HG02759 (cell line): Measurements from ENCODE around the gene DNAJC1.
"Not testable (repeated sequence)": the region's sequence is repeated elsewhere in the genome, so short reads cannot be mapped to it uniquely, and the experiment has no call there.

Experiments
- ATAC-seq: cut with Tn5 transposase; IDR thresholded peaks from one replicate; pipeline ENCODE4 v1.9.1; 2021; ENCODE audit warnings: mild to moderate bottlenecking, moderate library complexity; ENCODE audit not compliant: unreplicated experiment

The DNAJC1 gene

DNA sequence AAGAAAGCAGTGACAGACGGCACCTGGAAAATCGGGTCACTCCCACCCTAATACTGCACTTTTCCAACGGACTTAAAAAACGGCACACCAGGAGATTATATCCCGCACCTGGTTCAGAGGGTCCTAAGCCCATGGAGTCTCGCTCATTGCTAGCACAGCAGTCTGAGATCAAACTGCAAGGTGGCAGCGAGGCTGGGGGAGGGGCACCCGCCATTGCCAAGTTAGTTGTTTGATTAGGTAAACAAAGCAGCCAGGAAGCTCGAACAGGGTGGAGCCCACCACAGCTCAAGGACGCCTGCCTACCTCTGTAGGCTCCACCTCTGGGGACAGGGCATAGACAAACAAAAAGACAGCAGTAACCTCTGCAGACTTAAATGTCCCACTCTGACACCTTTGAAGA lies 169.0 kb downstream of the DNAJC1 start:
- not testable (repeated sequence) for ATAC-seq

- no peak for ATAC-seq
Observed at GRCh38 chr10:21832821-21833130, 170.8 kb downstream of the DNAJC1 start.

DNA sequence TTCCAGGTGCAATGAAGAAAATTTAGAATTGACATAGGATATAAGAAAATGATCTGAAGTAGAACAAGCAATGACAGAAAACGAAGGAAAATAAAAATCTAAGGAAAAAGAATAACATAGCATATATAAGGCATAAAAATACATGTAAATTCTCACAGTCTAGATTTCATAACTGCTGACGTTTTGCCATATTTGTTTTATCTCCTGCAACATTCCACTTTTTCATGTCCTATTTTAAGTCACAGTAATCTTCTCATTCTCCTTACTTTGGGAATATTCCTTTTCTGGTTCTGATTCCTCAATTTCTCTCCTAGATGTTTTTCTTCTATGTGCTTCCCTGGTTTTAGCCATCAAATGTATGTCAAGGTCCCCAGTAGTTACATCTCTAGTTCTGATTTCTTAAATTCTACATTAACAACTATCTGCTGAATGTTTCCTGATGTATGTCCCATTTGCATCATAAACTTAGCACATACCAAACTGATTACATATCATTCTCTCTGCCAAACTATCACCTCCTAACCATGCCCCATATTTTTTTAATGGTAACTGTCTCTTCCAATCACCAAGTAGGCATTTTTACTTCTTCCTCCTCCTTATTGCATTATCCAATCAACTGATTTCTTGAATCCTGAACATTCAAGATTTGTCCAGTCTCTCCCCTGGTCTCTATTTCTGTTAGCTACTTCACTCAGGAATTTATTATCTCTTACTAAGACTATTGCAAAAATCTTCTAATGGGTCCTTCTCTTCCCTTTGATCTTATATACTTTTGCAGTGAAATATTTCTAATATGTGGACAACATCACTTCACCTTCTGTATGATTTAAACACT lies 171.3 kb downstream of the DNAJC1 start:
- no peak for ATAC-seq

DNA sequence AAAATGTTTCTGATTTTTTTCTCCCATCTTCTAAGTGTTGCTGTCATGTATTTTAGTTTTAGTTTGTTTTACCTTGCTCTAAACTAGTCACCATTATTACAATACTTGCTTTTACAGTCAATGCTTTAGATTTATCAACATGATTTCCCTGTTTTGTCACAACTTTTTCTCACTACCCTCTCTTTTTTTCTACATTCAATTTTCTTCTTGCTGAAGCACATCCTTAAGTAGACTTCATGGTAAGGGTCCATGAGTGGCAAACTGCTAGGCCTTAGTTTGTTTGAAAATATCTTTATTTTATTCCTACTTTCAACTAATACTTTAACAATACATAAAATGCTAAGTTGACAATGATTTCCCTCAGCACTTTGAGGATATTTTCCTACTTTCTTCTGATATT lies 173.5 kb downstream of the DNAJC1 start:
- ATAC-seq: no peak

GRCh38 chr10:21827308-21827707 lies 176.2 kb downstream of the DNAJC1 start:
- ATAC-seq: no peak

- no peak for ATAC-seq
Observed at GRCh38 chr10:21826725-21827124, 176.8 kb downstream of the DNAJC1 start.

DNA sequence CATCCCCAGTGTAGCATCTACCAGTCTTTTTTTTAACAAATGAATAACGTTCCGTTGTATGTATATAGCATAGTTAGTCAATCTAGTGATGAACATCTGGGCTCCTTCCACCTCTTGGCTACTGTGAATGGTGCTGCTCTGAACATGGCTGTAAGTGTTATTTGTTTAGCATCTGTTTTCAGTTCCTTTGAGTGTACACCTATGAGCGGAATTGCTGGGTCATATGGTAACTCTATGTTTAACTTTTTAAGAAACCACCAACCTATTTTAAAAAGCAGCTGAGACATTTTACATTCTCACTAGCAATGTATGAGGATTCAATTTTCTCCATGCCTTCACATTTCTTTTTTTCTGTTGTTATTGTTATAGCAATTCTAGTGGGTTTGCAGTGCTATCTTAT lies 178.2 kb downstream of the DNAJC1 start:
- ATAC-seq: no peak

DNA sequence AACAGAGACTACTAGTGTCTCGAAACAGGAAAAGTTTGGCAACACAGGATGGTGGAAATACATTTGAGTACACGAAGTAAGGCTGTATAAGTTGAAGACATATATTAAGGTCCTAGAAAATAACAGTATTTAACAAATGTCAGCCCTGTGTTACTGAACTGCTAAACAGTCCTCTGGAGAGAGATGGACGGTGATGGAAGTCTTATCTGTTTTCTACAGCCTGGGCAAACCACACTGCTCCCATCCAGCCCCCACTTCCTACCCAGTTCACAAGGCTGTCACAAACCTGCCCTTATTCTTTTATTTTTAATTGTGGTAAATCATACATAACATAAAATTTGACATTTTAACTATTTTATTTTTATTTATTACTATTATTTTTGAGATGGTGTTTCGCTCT lies 179.1 kb downstream of the DNAJC1 start:
- no peak for ATAC-seq

DNA sequence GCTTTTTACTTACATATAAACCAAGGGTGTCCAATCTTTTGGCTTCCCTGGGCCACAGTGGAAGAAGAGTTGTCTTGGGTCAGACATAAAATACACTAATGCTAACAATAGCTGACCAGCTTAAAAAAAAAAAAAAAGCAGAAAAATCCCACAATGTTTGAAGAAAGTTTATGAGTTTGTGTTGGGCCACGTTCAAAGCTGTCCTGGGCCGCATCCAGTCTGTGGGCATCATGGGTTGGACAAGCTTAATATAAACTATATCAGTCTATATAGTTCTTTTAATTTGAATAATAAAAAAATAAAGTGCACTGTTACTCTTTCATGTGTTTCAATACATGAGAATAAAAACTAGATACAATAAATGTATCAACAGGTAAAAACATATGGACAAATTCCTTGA lies 179.9 kb downstream of the DNAJC1 start:
- no peak for ATAC-seq

DNA sequence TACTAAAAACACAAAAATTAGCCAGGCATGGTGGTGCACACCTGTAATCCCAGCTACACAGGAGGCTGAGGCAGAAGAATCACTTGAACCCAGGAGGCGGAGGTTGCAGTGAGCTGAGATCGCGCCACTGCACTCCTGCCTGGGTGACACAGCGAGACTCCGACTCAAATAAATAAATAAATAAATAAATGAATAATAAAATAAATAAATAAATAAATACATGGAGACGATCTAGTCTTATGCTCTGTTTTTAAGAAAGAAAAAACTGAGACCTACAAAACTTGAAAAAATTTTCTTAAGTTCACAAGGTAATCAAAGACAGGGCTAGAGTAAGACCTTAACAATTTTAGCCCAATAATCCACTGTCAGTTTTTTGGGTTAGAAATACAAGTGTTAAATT lies 181.3 kb downstream of the DNAJC1 start:
- ATAC-seq: not testable (repeated sequence)

DNA sequence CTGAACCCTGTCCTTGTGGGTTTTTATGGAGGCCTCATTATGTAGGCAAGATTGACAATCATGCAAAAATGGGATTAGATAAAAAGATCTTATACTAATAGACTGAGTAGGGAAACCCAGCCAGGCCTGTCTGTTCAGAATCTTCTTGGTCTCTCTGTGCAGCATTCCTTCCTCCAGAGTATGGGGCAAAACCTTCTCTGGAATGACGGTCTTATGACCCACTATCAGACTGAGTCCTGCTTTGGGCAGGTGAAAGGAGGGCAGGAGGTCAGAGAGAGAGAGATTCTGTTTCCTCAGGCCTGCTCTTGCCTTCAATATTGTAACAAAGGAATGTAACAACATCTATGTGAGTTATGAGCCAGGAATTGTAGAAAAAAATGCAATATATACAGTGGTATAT lies 182.6 kb downstream of the DNAJC1 start:
- ATAC-seq: no peak

DNA sequence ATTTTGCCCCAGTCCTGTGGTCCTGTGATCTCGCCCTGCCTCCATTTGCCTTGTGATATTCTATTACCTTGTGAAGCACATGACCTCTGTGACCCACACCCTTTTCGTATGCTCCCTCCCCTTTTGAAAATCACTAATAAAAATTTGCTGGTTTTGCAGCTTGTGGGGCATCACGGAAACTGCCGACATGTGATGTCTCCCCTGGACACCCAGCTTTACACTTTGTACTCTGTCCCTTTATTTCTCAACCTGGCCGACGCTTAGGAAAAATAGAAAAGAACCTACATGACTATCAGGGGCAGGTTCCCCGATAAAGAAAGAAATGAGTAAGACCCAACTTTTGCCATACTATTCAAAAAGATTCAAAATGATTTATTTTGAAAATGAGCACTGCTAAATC lies 185.1 kb downstream of the DNAJC1 start:
- not testable (repeated sequence) for ATAC-seq

DNA sequence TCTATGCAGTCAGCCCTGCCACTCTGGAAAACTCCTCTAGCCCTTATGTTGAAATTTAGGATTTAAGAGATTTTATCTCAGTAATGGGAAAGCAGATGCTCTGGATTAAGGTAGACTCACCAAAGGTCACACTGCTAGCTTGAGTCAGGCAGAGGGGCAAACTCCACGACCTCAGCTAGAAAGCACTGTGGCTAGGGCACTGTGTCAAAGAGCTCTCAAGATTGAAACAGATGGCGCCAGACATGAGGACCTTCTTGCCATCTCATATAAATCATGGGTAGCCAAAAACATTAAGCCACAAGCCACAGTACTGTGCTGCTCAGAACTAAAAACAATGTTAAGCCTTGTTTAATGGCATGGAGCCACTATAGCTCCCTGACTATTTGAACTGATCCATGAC lies 188.7 kb downstream of the DNAJC1 start:
- ATAC-seq: no peak

DNA sequence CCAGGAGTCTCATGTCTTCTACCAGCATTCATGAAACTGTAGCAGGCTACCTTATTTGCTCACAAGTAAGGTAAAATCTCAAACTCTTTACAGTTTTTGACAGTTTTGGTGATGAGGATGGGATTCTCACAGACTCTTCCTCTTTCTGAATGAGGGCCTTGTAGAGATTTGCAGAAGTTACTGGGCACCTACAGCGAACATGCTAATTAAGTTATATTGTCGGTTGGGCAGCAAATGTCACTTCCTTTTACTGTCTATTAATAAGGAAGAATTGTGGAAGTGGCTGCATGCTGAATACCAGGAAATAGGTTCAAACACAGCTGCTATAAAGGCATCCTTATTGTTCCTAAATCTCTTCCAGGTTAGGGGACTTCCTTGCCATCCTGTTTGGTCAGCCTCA lies 189.6 kb downstream of the DNAJC1 start:
- ATAC-seq: no peak

GRCh38 chr10:21811245-21811585 lies 192.3 kb downstream of the DNAJC1 start:
- ATAC-seq: no peak

DNA sequence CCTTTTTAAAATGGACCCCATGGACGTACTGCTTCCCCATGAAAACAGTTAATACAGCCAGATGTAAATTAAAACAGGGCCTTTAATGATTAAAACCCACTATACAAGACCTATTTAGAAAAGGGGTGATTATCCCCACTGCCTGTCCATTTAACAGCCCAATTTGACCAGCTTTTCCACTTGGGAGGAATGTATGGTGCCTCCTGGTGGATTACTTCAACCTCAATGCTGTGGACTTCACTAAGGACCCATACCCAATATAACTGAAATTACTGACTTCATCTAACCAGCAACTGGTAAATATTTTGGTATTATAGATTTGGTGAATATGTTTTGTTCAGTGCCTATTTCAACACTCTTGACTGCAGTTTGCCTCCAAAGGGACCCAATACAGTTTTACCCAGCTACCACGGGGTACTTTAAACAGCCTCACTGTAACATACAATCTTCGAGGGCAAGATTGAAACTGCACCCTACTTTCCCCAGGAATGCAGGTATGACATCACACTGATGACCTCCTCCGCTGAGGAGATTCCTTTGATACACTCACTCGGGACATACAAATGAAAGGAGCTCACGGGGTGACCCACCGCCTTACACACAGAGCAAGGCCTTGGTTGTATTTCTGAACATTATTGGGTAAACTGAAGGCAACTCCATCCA lies 192.8 kb downstream of the DNAJC1 start:
- no peak for ATAC-seq

DNA sequence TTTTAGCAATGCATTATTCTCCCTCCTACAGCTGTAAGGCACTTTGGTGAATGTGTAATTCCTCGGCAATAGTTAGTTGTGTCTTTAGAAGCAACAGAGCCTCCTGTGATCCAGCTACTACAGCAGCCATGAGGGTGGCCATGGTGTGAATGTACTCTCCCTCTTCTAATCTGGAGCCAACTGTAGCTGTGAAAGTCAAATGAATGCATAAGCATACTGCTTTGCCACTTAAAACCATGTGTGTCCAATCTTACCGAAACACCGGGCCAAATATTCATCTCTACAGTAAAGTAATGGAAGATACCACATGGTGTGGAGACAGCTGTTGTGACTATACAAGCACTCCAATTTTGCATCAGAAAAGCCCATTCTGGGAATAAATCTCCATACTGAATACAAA lies 195.0 kb downstream of the DNAJC1 start:
- no peak for ATAC-seq

DNA sequence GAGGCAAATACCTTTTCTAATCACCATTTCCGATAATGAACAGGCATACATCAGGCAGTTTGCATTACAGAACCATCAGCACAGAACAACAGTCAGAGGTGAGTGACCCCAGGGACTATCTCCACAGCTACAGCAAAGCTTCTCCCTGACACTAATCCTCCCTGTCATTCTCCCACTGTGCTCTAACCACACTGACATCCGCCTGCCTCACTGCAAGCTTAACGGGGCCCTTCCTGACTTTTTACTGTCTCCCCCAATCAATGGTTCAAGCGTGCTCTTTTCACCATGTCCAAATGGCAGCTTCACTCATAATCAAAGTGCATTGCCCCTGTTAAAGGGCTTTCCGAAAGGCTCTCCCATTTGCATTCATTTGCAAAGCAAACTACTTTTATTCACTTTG lies 196.3 kb downstream of the DNAJC1 start:
- no peak for ATAC-seq

DNA sequence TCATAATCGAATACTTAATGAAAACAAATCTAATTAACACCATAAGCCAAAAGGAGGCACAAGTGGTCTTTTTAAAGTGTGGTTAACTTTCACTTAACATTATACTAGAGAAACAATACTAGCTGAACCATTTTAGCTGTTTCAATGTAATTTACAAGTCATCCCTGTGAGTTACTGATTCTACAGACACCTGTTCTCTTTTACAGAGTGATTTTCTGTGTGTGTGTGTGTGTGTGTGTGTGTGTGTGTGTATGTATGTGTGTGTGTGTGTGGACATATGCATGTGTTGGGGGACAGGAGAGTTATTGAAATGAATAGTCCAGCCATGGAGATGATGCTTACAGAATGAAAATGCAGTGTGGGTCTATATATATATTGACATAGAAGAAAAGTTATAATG lies 200.2 kb downstream of the DNAJC1 start:
- ATAC-seq: no peak

GRCh38 chr10:21801609-21802008 lies 201.9 kb downstream of the DNAJC1 start:
- ATAC-seq: no peak

- ATAC-seq: no peak
Observed at GRCh38 chr10:21797984-21798765, 205.4 kb downstream of the DNAJC1 start.

- ATAC-seq: no peak
Observed at GRCh38 chr10:21797533-21797932, 206.0 kb downstream of the DNAJC1 start.
